B cell (primary cell): ENCODE data around the gene TOMM5.

Experiments
- EZH2 ChIP-seq: IDR thresholded peaks from 2 replicates; pipeline ENCODE4 v1.6.1; 2012; ENCODE audit warnings: borderline replicate concordance, low read depth, mild to moderate bottlenecking, moderate library complexity, low read length; ENCODE audit not compliant: insufficient read depth, poor library complexity, severe bottlenecking
- TF ChIP-seq, protein P1 (sequence below): fragments of 200-600 bp; IDR thresholded peaks from one replicate; pipeline ENCODE4 v1.8.0; 2022; ENCODE audit warnings: antibody characterized with exemption, mild to moderate bottlenecking

DNA sequence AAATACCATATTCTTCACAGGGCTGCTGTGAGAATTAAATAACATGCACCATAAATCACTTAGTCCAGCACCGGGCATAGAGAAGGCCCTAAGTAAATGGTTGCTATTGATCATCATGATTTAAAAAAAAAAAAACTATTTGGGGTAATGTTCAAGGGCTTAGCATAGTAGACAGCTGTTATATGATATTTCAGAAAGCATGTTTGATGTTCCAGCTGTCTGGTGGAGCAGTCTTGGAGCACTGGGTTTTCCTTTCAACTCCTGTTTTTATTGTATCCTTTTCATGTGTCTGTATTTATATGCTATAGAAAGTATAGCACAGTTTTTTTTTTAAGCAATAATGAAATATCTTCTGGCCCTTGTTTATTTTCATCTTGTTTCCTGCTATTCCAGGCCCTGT lies 28.0 kb upstream of the TOMM5 start:
- TF ChIP-seq, protein P1, sequence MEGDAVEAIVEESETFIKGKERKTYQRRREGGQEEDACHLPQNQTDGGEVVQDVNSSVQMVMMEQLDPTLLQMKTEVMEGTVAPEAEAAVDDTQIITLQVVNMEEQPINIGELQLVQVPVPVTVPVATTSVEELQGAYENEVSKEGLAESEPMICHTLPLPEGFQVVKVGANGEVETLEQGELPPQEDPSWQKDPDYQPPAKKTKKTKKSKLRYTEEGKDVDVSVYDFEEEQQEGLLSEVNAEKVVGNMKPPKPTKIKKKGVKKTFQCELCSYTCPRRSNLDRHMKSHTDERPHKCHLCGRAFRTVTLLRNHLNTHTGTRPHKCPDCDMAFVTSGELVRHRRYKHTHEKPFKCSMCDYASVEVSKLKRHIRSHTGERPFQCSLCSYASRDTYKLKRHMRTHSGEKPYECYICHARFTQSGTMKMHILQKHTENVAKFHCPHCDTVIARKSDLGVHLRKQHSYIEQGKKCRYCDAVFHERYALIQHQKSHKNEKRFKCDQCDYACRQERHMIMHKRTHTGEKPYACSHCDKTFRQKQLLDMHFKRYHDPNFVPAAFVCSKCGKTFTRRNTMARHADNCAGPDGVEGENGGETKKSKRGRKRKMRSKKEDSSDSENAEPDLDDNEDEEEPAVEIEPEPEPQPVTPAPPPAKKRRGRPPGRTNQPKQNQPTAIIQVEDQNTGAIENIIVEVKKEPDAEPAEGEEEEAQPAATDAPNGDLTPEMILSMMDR = no peak
- TF ChIP-seq EZH2 = no peak
